Gastrocnemius medialis (tissue), 4 donors: ENCODE measurements around the gene GXYLT1.
A peak's percentile ranks its signal among the peaks of the same experiment; 100 is the strongest.

Experiments used
- CTCF ChIP-seq, 5 experiments: fragments of 450-650 bp in 3 of 5; fragments of 200-600 bp in 2 of 5; sonication (generic) in 2 of 5; IDR thresholded peaks in 4 of 5; conservative IDR thresholded peaks in 1 of 5; 1 replicate in 4 of 5; 2 replicates in 1 of 5; pipeline ENCODE4 v1.5.1; 2016 to 2019; ENCODE audit warnings: antibody characterized with exemption in 5 of 5, mild to moderate bottlenecking in 3 of 5, moderate library complexity in 3 of 5
- POLR2A ChIP-seq, 2 donors: fragments of 450-650 bp; IDR thresholded peaks; one replicate each; pipeline ENCODE4 v1.6.1; 2017; ENCODE audit warnings: antibody characterized with exemption in 2 of 2, mild to moderate bottlenecking in 2 of 2, moderate library complexity in 2 of 2

- TF ChIP-seq CTCF (IDR thresholded peaks at IDR 0.05 in 4 of 5, conservative IDR thresholded peaks at IDR 0.05 in 1 of 5) (no peak), POLR2A (IDR thresholded peaks at IDR 0.05) (peak; percentile 86 to 88)
These were observed at the start of gene GXYLT1 for GRCh38 chr12:42144408-42145196.
